Ureter (tissue), 1 donor: Measurements from ENCODE around the gene MYADML2. TPM values are rescaled to one million over a fixed set of nuclear protein-coding genes. Genes with fewer than 3 reads are reported as not detected.
"Not testable (repeated sequence)": the region's sequence is repeated elsewhere in the genome, so short reads cannot be mapped to it uniquely, and the experiment has no call there.

Source experiments
- DNase-seq: peaks from one replicate; pipeline ENCODE4 v3.0.0-alpha.2; 2020; ENCODE audit warnings: low spot score
- total RNA-seq: library from RNA; stranded (reverse); gene quantifications from one replicate; pipeline ENCODE4 v1.2.4, GENCODE V29; 2023
- donor health status: DM: yes; HTN: yes; CAD: no.

The MYADML2 gene
- total RNA-seq, 1 donor from 2014 or later = not detected

DNA sequence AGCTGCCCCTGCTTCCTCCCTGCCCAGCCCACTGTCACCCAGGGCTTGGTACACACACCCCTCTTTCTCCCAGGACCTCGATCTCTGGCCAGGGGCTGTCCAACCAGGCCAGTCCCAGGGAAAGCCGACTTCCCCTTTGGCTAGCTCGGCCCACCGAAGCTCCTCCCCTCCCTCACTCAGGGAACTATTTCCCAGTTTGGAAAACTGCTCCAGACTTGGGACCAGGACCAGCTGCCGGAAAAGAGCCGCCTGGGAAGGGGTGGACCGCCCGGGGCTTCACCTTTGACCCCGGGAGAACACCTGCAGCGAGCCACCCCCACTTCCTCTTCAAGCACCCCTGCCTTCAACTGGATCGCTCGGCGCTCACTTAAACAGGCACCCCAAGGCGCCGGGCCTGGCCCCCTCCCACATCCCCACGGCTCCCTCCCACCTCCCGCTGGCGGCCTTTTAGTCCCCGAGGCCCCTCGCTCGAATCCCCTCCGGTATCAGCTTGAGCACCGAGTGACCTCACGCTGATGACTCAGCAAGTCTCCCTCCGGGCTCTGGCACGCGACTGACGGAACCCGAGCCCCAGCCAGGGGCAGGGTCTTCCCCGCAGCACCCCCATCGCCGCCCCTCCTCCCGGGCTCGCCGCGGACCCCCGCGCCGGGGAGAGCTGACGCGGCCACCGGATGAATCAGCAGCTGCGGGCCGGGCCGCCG lies 20.4 kb downstream of the MYADML2 start:
- DNase-seq = peak; percentile 80

DNA sequence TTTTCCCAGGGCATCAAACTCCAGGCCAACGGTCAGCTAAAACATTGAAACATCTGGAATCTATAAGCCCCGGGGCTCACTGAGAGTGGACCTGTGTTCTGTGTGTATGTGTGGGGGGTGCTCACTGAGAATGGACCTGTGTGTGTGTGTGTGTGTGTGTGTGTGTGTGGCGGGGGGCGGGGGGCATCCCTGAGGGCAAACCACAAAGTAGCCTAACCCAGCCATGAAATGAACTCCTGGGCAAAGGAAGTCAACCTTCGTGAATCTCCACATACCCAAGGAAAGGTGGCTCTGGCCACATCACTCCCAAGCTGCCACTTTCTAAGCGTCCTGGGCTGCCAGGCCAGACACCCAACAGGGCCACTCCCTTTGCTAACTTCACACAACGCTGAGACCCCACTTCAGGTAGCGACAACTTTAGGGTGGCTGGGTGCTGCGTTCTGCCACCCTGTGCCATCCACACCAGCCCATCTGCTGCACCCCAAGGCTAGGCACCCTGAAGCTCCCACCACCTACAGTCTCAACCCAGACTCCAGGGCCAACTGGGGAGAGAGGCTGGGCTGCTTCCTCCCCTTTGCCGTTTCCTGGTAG lies 21.1 kb downstream of the MYADML2 start:
- DNase-seq = no peak

DNA sequence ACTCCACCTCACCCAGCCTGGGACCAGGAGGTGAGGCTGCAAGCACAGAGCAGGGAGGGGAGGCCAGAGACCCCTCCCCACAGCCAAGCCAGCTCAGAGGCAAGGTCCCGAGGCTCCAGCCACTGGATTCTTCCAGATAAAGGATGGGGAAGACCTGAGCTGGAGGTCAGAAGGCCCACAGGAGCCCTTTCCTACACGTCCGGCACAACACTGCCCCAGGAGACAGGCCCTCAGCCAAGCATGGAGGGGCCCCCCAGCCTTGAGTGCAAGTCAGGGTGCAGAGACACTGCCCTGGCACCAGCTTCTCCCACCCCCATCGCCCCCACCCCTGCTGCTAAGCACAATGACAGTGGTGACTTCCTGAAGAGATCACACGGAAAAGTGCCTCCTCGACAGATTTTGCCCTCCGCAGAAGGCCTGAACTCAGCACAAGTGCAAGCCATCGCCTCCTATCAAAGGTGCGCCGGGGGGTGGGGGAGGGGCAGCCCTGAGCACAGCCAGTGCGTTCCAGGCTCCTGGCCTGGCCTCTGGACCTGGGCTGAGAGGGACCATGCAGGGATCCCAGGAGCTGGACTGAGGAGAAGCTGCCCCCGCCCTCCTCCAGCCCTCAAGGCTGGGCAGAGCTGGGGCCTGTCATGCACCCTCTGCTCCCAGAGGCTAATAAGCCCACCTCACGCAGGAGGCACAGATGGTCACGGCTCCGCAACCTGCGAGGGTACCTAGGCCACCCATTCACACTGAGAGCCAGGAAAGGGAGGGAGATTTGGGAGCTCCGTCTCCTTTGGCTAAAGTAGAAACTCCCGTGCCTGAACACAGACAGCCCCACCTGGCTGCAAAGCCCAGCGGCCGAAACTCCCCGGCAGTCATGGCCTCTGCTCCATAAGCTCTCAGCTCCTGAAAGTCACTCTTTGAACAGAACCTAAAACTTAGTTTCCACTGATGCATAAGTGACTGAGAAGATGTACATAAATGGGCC lies 22.2 kb downstream of the MYADML2 start:
- no peak for DNase-seq

DNA sequence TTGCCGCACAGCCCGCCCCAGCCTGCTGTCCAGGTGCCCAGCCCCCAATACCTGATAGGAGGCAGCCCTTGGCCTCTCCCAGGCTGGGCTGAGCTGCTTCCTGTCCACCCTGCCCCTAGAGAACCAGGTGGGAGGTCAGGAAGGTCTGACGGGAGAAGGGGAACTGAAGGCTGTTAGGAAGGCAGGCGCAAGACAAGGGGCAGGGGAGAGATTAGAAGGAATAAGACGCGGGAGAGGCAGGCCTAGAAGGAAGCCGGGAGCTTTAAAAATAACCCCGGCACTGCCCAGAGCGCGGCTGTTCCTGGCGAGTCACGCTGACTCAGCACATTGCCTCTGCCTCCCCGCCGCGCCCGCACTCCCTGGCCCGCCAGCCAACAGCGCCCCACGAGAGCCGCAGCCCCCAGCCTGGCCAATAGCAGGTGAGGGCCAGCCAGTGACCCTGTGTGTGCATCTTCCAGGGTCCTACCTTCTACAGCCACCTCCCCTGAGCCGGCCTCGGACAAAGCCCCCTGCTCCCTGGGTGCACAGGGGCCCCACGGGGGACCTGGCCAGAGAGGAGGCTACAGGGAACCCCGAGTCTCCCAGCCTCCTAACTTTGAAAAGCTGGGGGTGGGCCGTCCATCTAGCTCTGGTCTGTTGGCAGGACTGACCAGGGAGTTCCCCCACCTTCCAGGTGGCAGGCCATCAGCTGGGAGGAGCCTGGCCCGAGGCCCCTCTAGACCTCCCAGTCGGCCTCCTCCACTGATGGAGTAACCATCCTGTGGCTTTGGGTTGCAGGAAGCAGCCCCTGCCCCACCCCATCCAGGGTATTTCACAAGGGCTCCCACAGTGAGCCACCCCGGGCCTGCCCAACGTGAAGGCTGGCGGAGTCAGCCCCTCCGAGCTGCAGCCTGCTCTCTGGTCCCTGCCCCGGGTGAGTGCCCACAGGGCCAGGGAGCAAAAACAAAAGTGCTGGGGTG lies 23.5 kb downstream of the MYADML2 start:
- DNase-seq = peak; percentile 77

DNA sequence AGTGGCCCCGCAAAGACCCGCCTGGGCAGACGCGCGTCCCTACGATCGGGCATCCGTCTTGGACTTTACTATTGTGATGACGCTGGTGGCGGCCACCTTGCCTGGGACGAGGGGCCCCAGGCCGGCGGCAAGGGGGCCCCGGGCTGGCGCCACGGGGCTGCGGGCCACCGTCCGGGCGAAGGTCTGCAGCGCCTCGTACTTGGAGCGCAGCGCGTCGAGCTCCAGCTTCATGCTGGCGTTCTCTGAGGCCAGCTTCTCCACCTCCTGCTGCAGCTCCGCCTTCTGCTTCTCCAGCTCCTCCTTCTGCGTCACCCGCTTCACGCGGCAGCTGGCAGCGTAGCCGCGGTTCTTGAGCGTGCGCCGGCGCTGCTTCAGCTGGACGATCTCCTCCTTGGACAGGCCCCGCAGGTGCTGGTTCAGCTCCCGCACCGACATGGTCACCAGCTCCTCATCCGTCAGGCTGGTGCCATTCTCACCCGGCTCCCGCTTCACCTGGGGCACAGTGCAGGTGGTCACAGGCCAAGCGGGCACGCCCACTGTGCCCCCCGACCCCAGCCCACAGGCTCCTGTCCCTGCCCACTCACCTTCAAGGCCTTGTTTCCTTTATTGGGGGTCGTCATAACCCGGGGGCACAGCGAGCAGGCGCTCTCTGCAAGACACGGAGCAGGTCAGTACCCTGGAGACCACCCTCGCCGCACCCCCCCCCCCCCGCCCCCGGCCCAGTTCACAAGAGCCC lies 24.3 kb downstream of the MYADML2 start:
- DNase-seq = no peak

DNA sequence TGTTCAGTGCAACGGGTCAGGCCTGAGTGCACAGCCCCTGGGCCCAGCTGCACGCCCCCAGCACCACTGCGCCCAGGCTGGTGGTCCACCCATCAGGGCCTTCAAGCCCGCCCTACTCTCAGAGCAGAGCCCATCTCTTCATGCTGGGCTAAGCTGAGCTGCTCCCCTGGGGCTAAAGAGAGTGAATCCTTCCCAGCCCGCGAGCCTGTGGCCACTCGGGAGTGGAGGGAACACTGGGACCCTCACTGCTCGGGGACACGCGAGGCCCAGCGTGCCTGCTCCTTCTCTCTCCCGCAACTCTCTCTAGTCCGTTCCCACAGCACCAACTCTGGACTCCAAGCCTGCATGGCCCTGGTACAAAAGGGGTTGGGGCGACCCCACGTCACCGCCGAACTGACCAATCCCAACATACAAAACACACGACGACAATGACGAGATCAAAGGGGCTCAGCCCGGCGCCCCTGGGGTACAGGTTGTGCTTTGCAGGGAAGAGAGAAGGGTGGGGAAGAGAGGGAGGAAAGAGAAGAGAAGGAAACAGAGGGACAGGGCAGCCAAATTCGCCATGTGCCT lies 25.0 kb downstream of the MYADML2 start:
- DNase-seq = no peak

DNA sequence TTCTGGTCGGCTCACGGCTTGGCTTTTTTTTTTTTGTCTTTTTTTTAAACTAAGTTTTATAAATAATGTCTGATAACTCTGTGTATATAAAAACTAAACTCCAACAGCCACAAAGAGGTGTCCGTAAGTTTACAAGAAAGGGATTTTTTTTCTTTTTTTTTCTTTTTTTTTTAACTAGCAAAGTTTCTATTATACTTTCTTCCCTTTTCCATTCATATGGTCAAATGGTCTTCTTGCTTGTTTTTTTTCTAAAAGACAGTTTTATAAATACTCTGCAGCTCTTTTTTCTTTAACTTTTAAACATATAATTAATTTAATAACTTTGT lies 25.5 kb downstream of the MYADML2 start:
- no peak for DNase-seq

DNA sequence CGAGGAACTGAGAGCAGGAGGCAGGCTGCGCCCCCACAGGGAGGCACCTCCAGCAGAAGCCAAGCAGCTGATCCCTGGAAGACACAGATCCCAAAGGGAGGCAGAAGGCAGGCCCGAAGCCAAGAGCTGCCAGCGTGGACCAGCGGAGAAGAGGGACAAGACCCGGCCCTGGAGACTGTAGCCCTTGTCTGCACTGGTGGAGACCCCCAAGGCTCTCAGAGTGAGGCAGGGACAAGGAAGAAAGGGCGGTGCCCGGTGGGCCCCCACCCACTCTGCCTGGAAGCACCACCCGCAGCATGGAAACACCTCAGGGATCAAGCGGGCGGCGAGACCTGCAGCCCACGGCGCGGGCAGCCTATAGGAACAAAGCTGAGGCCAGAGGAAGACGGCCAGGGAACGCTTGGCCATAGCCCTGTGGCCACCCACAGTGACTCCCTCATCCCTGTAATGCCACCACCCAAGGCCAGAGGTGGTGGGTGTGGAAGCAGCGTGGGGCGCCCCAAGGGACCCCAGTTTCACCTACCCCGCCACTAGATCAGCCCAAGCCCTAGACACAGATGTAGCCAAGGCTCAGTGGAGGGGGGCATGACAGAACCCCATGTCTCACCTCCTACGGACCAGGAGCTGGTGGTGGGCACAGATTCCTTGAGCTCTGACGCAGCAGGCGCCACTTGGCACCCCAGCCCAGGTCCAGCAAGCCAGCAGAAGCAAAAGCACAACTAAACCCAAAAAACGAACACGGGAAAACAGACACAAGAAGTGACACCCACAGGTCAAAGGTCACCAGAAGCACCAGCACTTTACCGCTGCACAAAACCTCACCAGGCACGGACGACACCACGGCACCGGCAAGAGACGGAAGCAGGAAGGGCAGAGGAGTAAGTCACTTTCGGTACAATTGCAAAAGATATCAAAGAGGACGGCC lies 26.2 kb downstream of the MYADML2 start:
- no peak for DNase-seq

DNA sequence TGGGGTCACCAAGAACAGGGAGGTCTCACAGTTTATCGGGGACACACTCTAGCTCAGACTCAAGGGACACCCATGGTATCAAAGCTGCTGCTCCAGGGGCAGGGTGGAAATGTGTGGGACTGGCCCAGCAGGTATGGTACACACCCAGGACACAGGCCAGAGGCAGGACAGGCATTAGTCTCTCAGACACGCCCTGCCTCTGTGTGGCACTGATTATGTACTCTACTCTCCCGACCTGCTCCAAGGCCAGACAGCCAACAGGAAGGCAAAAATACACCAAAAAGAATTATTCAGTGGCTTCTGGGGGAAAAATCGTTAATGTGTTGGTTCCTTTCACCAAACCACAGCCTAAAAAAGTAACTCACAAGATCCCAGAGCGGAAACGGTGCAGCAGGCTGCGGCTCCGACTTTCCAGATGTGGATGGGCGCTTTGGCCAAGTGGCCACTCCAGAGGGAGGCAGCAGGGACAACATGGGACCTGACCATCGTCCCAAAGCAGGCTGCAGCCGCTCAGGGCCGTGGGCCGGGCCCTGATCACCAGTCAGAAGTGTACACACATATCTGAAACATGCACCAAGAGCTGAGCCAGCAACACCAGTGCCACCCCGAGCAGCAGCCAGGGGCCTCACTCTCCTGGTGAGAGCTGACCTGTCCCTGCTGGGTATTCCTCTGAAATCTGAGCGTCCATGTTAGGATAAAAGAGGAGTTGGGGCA lies 28.0 kb downstream of the MYADML2 start:
- peak; percentile 69 for DNase-seq

DNA sequence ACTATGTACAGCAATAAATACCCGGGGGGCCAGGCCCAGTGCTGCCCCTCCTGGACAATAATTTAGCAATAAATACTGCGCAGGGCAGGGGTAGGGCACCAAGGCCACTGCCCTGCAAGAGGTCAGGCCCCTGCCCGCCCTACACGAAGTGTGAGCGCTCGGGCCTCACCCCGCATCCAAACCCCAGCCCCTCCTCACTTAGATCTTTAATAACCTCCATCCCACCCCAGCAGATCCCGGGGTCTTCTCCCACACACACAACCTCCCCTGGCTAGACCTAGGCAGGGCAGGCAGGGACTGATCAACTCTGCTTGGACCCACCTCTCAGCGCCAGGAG lies 28.7 kb downstream of the MYADML2 start:
- not testable (repeated sequence) for DNase-seq

DNA sequence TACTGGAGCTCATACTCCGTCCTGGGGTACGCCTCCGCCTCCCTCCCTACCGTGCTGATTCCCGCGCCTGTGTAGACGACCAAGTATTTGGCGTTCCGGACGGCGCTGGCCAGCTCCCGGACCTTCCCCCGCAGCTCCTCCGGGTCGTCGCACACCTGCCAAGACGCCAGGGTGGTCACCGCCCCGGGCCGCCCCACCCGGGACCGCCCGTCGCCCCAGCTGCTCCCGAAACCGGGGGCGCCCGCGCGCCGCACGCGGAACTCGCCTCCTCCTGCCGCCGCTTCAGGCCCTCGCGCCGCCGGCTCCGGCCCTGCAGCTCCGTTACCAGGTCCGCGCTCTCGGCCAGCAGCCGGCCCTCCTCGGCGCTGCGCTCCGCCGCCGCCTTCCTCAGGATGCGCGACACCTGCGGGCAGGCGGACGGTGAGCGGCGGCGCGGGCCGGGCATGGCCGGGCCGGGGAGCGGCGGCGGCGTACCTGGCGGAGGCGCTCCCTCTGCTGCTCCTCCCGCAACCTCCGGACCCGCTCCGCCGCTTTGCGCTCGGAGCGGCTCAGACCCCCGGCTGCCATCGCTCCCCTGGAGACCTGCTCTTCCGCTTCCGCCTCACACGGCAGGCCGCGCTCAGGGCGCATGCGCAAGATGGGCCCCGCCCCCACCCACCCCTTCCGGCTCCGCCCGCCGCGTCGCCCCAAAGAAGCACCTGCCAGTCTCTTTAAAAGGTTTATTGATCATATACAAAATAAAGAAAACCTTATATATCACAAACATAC lies 29.3 kb downstream of the MYADML2 start, which contains the start of gene SIRT7:
SIRT7 (minus strand) TSS at position 612 of the 768 bp plus-strand sequence; CDS start at position 567, 45 bp downstream.
- peak; percentile 81 for DNase-seq

DNA sequence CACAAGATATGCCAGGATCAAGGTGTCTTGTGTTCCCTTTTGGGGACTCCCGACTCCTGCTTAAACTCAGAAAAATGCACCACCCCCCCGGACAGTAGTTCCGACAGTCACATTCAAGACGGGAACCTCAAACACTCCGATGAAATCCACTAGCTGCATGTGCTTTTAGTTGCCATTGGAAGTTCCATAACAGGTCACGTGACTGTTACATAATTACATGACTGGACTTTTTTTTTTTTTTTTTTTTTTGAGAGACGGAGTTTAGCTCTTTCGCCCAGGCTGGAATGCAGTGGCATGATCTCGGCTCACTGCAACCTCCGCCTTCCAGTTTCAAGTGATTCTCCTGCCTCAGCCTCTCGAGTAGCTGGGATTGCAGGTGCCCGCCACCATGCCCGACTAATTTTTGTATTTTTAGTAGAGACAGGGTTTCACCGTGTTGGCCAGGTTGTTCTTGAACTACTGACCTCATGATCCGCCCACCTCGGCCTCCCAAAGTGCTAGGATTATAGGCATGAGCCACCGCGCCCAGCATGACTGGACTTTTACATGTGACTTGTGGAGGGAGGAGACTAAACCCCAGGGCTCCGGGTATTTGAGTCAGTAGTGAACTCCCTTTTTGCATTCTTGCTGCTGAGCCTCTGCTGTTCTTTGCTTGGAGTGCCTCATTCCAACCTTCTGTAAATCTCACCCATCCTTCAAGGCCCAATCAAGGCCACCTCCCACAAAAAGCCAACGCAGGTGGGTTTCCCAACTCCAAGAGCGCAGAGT lies 30.6 kb downstream of the MYADML2 start:
- no peak for DNase-seq

DNA sequence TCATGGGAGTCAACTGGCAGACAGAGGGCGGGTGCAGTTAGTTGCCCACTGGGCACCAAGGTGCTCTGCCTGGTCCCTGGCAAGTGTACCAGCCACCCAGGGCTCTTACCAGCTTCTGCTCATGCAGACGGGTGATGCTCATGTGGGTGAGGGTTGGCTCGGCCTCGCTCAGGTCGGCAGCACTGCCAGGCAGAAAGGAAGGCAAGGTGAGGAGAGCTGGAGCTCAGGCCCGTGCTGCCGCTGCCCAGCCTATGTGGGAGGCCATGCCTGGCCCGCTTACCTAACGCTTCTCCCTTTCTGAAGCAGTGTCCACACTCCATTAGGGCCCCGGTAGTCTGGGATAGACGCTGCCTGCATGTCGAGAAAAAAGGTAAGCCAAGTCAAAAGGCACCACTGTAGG lies 31.7 kb downstream of the MYADML2 start:
- no peak for DNase-seq

DNA sequence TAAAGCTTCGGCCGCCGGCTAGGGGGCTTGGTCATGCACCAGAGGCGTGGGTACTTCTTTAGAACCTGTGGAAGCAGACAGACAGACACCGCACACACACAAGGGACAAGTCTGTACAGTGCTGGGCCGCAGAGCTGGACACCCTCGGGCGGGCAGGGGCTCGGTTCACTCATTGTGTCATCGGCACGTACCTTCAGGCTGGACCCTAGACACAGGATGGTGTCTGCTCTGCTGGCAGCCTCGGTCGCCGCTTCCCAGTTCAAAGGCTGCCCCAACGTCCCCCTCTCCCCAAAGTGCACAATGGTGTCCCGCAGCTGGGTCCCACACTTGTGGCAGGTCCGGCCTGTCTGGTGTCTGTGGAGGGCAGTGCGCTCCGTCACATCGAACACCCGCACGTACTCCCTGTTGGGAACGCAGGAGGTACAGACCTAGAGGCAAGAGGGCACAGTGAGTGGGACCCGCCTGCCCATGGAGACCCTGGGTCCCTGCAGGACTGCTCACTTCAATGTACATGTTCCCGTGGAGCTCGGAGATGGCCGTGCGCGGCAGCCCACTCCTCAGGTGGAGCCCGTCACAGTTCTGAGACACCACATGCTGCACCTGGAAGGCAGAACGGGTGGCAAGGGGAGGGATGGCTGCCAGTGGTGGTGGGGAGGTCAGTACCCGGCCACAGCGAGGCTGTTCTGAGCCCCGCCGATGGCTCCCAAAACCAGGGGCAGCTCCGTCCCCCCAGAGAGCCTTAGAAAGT lies 32.8 kb downstream of the MYADML2 start:
- no peak for DNase-seq

DNA sequence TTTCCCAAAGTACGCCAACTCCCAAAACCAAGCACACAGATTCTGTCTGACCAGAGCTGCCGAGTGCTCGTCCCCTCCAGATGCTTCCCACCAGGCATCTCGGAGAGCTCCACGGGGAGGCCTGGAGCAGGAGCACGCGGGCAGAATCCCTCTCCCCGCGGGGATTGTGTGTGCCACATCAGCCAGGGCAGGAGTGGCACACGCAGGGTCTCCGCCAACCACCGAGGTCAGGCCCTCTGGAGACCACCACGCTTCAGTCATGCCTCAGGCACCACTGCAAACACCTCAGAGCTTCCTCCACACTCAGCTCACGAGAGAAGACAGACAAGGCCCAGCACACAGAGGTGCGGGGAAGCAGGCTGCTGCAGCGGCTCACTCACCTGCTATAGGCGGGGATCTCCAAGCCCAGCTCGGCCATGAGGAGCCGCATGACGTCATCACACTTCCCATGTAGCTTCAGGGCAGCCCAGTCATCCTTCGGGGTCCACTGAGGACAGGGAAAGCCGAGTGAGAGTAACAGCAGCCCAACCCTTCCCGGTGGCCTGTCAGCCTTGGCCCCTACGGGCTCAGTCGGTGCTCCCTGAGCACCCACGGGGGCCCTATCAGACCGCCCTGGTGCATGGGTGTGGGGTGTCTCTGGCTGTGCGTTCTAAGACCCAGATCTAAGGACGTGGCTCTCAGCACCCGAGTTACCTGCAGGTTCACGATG lies 33.5 kb downstream of the MYADML2 start:
- DNase-seq = no peak
